GM12873 (cell line): ENCODE measurements around the gene SEMA3F.

Experiments
- CTCF ChIP-seq: IDR thresholded peaks from 2 replicates; pipeline ENCODE4 v1.5.1; 2012; ENCODE audit warnings: low read depth, mild to moderate bottlenecking, moderate library complexity, low read length, control low read depth; ENCODE audit not compliant: insufficient read depth; ENCODE audit errors: missing control alignments

The SEMA3F gene

GRCh38 chr3:50203809-50204803 is 49.0 kb downstream of the SEMA3F start:
- TF ChIP-seq CTCF, result no peak

GRCh38 chr3:50204804-50205412 is 49.8 kb downstream of the SEMA3F start, which contains the start of gene SLC38A3:
Gene SLC38A3, plus strand, starts transcription at chr3:50205271. Its CDS starts 8,929 bp downstream, at chr3:50214200.
- no peak for TF ChIP-seq CTCF

- no peak for TF ChIP-seq CTCF
Observed at GRCh38 chr3:50205413-50206276, 50.5 kb downstream of the SEMA3F start.

- TF ChIP-seq CTCF, result no peak
Observed at GRCh38 chr3:50207359-50208042, 52.4 kb downstream of the SEMA3F start.

- TF ChIP-seq CTCF, result no peak
Observed at GRCh38 chr3:50208677-50209344, 53.7 kb downstream of the SEMA3F start.

GRCh38 chr3:50210176-50210509 is 55.0 kb downstream of the SEMA3F start:
- TF ChIP-seq CTCF, result no peak
